ENCODE data around the gene STH.

The STH gene

GRCh38 chr17:45951403-45951802 is 47.6 kb upstream of the STH start:
- H3K4me3 ChIP-seq (ENCODE audit: low read depth, low read length, poor library complexity, severe bottlenecking), result no peak overlapping the region
- H3K9me2 ChIP-seq (ENCODE audit: low read depth, low read length), result no peaks in the 10 kb centered on the region
- H3K4me2 ChIP-seq (ENCODE audit: low read length), result no peak overlapping the region
- H3K27ac ChIP-seq (ENCODE audit: low read depth, low read length, poor library complexity, severe bottlenecking), result no peak overlapping the region
- no peaks in the 10 kb centered on the region for H3K36me3 ChIP-seq (ENCODE audit: insufficient read depth, low read length)
- H3K9ac ChIP-seq (ENCODE audit: low read length), result no peak overlapping the region
- H3K4me1 ChIP-seq (ENCODE audit: insufficient read depth, low read length, severe bottlenecking), result peaks cover 7% of the 10 kb centered on the region
- no peaks in the 10 kb centered on the region for H4K20me1 ChIP-seq (ENCODE audit: insufficient read depth, low read length)
- TF ChIP-seq CTCF (IDR thresholded peaks at IDR 0.05; ENCODE audit: low read length), result no peak
- no peak for TF ChIP-seq EZH2 (IDR thresholded peaks at IDR 0.05; ENCODE audit: borderline replicate concordance, low read length)
- H3K27me3 ChIP-seq (ENCODE audit: insufficient read depth, low read length), result peaks cover 4% of the 10 kb centered on the region; the same call in 1 of the 2 replicates
- no peak overlapping the region for H2AFZ ChIP-seq (ENCODE audit: low read length)
- H3K9me3 ChIP-seq (ENCODE audit: low read length), result no peaks in the 10 kb centered on the region
- no peaks in the 10 kb centered on the region for H3F3A ChIP-seq (ENCODE audit: insufficient read depth, low read length)
- no peaks in the 10 kb centered on the region for H3K79me2 ChIP-seq (ENCODE audit: insufficient read depth, low read length)

DNA sequence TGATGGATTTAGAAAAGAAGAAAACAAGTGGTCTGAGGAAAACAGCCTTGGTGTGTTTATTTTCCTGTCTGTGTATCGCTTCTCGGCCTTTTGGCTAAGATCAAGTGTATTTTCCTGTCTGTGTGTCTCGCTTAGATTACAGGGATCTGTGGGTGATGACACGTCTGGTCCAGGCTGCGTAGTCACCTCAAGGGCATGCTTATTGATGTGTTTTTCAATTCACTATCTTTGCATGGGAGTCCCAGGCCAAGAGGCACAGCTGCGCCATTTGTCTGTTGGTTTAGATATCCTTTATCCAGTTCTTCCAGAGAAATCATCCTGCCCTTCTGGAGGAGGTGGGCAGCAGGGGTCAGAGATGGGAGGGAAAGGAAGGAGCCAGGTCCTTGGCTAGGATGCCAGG is 47.1 kb upstream of the STH start:
- H3K79me2 ChIP-seq (ENCODE audit: insufficient read depth, low read length), result no peaks in the 10 kb centered on the region
- no peaks in the 10 kb centered on the region for H3K9me3 ChIP-seq (ENCODE audit: low read length)
- H3K4me3 ChIP-seq (ENCODE audit: low read depth, low read length, poor library complexity, severe bottlenecking), result no peak overlapping the region
- H3K36me3 ChIP-seq (ENCODE audit: insufficient read depth, low read length), result no peaks in the 10 kb centered on the region
- H3F3A ChIP-seq (ENCODE audit: insufficient read depth, low read length), result no peaks in the 10 kb centered on the region
- H3K9ac ChIP-seq (ENCODE audit: low read length), result no peak overlapping the region
- no peaks in the 10 kb centered on the region for H4K20me1 ChIP-seq (ENCODE audit: insufficient read depth, low read length)
- no peak overlapping the region for H3K4me2 ChIP-seq (ENCODE audit: low read length)
- TF ChIP-seq CTCF (IDR thresholded peaks at IDR 0.05; ENCODE audit: low read length) (no peak), EZH2 (IDR thresholded peaks at IDR 0.05; ENCODE audit: borderline replicate concordance, low read length) (no peak)
- H3K4me1 ChIP-seq (ENCODE audit: insufficient read depth, low read length, severe bottlenecking), result peaks cover 7% of the 10 kb centered on the region
- peaks cover 4% of the 10 kb centered on the region; the same call in 1 of the 2 replicates for H3K27me3 ChIP-seq (ENCODE audit: insufficient read depth, low read length)
- H2AFZ ChIP-seq (ENCODE audit: low read length), result no peak overlapping the region
- no peak overlapping the region for H3K27ac ChIP-seq (ENCODE audit: low read depth, low read length, poor library complexity, severe bottlenecking)
- H3K9me2 ChIP-seq (ENCODE audit: low read depth, low read length), result no peaks in the 10 kb centered on the region

GRCh38 chr17:45952814-45953320 is 46.2 kb upstream of the STH start:
- Histone ChIP-seq H3K27ac (ENCODE audit: low read depth, low read length, poor library complexity, severe bottlenecking) (no peak overlapping the region), H3F3A (ENCODE audit: insufficient read depth, low read length) (no peaks in the 10 kb centered on the region), H3K4me2 (ENCODE audit: low read length) (no peak overlapping the region), H3K36me3 (ENCODE audit: insufficient read depth, low read length) (no peaks in the 10 kb centered on the region), H4K20me1 (ENCODE audit: insufficient read depth, low read length) (no peaks in the 10 kb centered on the region), H2AFZ (ENCODE audit: low read length) (no peak overlapping the region), H3K27me3 (ENCODE audit: insufficient read depth, low read length) (peaks cover 4% of the 10 kb centered on the region; the same call in 1 of the 2 replicates), H3K4me1 (ENCODE audit: insufficient read depth, low read length, severe bottlenecking) (peaks cover 7% of the 10 kb centered on the region), H3K9me2 (ENCODE audit: low read depth, low read length) (no peaks in the 10 kb centered on the region), H3K4me3 (ENCODE audit: low read depth, low read length, poor library complexity, severe bottlenecking) (no peak overlapping the region), H3K9me3 (ENCODE audit: low read length) (no peaks in the 10 kb centered on the region), H3K79me2 (ENCODE audit: insufficient read depth, low read length) (no peaks in the 10 kb centered on the region), H3K9ac (ENCODE audit: low read length) (no peak overlapping the region)
- TF ChIP-seq EZH2 (IDR thresholded peaks at IDR 0.05; ENCODE audit: borderline replicate concordance, low read length), result no peak
- TF ChIP-seq CTCF (IDR thresholded peaks at IDR 0.05; ENCODE audit: low read length), result no peak

Measured in OCI-LY1 (cell line).